ENCODE results near the gene RMI2. TPM values are rescaled to one million over a fixed set of nuclear protein-coding genes. Genes with fewer than 3 reads are reported as not detected.

The RMI2 gene
- total and polyA plus RNA-seq, 2 donors (not counting 1 experiment from before 2014, with no cell fraction given), result 6.6 to 6.8 TPM

DNA sequence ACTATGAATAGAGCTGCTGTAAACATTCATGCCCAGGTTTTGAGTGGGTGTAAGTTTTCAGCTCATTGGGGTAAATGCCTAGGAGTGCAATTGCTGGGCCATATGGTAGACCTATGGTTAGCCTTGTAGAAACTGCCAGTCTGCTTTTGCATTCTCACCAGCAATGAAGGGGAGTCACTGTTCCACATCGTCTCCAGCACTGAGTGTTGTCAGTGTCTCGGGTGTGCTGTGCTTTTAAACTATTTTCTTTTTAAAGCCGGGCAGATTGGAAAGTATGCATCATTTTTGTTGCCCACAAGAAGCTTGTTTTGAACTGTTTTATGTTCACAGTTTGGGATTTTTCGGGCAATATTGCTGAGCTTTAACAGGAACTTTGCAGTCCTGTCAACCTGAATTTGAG is 7.9 kb downstream of the RMI2 start:
- Histone ChIP-seq H2AFZ (ENCODE audit: low read length) (no peak overlapping the region), H3K4me1 (ENCODE audit: control insufficient read depth, extremely low read depth, insufficient read depth, low read length) (peaks cover 43% of the 10 kb centered on the region), H3K79me2 (ENCODE audit: control insufficient read depth, insufficient read depth, low read length) (no peaks in the 10 kb centered on the region), H3K36me3 (ENCODE audit: control insufficient read depth, insufficient read depth, low read length) (no peaks in the 10 kb centered on the region), H3K4me3 (replicated peaks in 1 of 4; ENCODE audit: control extremely low read depth in 1 of 4, insufficient read depth in 1 of 4, low read depth in 3 of 4, low read length in 4 of 4) (no peak overlapping the region), H4K20me1 (ENCODE audit: control insufficient read depth, extremely low read depth, insufficient read depth, low read length) (no peaks in the 10 kb centered on the region), H3K9me3 (ENCODE audit: control insufficient read depth, insufficient read depth, low read depth, low read length) (no peaks in the 10 kb centered on the region), H3K4me2 (ENCODE audit: extremely low read depth, insufficient read depth, low read length) (no peak overlapping the region), H3K9ac (ENCODE audit: insufficient read depth, low read length) (no peak overlapping the region), H3K27ac (ENCODE audit: insufficient read depth, low read length) (no peak overlapping the region), H3K27me3 (ENCODE audit: control insufficient read depth, insufficient read depth, low read length) (no peaks in the 10 kb centered on the region)
- TF ChIP-seq, protein P1, sequence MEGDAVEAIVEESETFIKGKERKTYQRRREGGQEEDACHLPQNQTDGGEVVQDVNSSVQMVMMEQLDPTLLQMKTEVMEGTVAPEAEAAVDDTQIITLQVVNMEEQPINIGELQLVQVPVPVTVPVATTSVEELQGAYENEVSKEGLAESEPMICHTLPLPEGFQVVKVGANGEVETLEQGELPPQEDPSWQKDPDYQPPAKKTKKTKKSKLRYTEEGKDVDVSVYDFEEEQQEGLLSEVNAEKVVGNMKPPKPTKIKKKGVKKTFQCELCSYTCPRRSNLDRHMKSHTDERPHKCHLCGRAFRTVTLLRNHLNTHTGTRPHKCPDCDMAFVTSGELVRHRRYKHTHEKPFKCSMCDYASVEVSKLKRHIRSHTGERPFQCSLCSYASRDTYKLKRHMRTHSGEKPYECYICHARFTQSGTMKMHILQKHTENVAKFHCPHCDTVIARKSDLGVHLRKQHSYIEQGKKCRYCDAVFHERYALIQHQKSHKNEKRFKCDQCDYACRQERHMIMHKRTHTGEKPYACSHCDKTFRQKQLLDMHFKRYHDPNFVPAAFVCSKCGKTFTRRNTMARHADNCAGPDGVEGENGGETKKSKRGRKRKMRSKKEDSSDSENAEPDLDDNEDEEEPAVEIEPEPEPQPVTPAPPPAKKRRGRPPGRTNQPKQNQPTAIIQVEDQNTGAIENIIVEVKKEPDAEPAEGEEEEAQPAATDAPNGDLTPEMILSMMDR (conservative IDR thresholded peaks at IDR 0.05 in 1 of 2, IDR thresholded peaks at IDR 0.05 in 1 of 2; ENCODE audit: low read depth in 1 of 2, low read length in 2 of 2), result no peak
- no peak for TF ChIP-seq EZH2 (IDR thresholded peaks at IDR 0.05; ENCODE audit: low read length, missing control alignments)
- no peak for DNase-seq (ENCODE audit: low read depth in 2 of 2)

DNA sequence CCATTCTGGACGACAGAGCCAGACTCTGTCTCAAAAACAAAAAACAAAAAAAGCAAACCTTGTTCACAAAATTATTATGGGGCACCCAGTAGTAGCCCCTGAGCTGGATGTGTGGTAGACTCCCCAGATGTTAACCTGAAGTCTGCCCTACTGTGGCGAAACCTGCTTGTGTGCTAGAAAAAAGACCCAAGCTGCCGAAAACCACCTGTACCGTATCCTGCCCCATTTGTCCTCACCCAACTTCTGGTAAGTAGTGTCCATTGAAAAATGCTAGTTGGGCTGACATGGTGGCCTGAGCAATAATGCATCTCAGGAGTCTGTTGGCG is 9.1 kb downstream of the RMI2 start:
- Histone ChIP-seq H3K9ac (ENCODE audit: insufficient read depth, low read length) (no peak overlapping the region), H3K27me3 (ENCODE audit: control insufficient read depth, insufficient read depth, low read length) (no peaks in the 10 kb centered on the region), H2AFZ (ENCODE audit: low read length) (no peak overlapping the region), H4K20me1 (ENCODE audit: control insufficient read depth, extremely low read depth, insufficient read depth, low read length) (no peaks in the 10 kb centered on the region), H3K27ac (ENCODE audit: insufficient read depth, low read length) (peak overlapping the region; percentile 6), H3K4me1 (ENCODE audit: control insufficient read depth, extremely low read depth, insufficient read depth, low read length) (peaks cover 44% of the 10 kb centered on the region), H3K4me3 (replicated peaks in 1 of 4; ENCODE audit: control extremely low read depth in 1 of 4, insufficient read depth in 1 of 4, low read depth in 3 of 4, low read length in 4 of 4) (no peak overlapping the region), H3K4me2 (ENCODE audit: extremely low read depth, insufficient read depth, low read length) (peak overlapping the region; percentile 80), H3K79me2 (ENCODE audit: control insufficient read depth, insufficient read depth, low read length) (no peaks in the 10 kb centered on the region), H3K36me3 (ENCODE audit: control insufficient read depth, insufficient read depth, low read length) (no peaks in the 10 kb centered on the region), H3K9me3 (ENCODE audit: control insufficient read depth, insufficient read depth, low read depth, low read length) (no peaks in the 10 kb centered on the region)
- TF ChIP-seq, protein P1 (conservative IDR thresholded peaks at IDR 0.05 in 1 of 2, IDR thresholded peaks at IDR 0.05 in 1 of 2; ENCODE audit: low read depth in 1 of 2, low read length in 2 of 2), result no peak
- no peak for TF ChIP-seq EZH2 (IDR thresholded peaks at IDR 0.05; ENCODE audit: low read length, missing control alignments)
- DNase-seq (ENCODE audit: low read depth in 2 of 2), result no peak

DNA sequence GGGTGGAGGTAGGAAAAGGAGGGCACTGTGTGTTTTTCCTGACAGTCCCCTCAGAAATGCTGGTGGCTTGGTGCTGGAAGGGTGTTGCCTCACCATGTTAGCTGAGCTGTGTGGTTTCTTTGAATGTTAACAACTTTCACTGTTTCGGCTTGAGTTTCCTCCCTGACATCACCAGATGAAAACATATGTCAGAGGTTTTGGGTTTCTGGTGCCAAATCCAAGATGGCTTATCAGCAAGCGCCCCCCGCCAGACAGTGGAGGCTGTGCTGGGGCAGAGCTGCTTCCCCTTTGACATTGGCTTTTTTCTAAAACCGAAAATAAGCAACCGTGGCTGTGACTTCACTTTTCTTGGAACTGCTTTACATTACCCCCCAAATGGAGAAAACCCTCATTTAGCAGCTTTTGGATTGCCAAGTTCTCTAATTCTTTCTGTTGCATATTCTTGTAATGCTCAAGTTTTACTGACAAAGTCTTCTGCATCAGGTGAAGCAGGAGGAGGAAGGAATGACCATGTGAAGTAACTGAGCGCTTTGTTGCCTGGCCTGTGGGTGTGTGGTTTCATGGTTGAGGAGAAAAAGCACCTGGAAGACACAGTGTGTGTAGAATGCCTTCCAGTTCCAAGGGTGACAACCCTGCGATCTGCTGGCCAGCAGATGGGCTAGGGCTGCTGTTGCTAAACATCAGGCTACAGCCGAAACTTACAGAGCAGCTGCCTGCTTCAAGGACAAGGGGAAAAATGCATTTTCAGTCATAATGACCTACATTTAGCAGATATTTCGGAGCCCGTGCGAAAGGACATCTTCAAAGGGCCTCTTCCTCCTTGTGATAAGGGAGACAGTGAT is 9.7 kb downstream of the RMI2 start:
- TF ChIP-seq, protein P1 (conservative IDR thresholded peaks at IDR 0.05 in 1 of 2, IDR thresholded peaks at IDR 0.05 in 1 of 2; ENCODE audit: low read depth in 1 of 2, low read length in 2 of 2), result no peak
- TF ChIP-seq EZH2 (IDR thresholded peaks at IDR 0.05; ENCODE audit: low read length, missing control alignments), result no peak
- Histone ChIP-seq H3K9me3 (ENCODE audit: control insufficient read depth, insufficient read depth, low read depth, low read length) (no peaks in the 10 kb centered on the region), H3K4me2 (ENCODE audit: extremely low read depth, insufficient read depth, low read length) (peak overlapping the region; percentile 80), H3K36me3 (ENCODE audit: control insufficient read depth, insufficient read depth, low read length) (no peaks in the 10 kb centered on the region), H3K4me3 (replicated peaks in 1 of 4; ENCODE audit: control extremely low read depth in 1 of 4, insufficient read depth in 1 of 4, low read depth in 3 of 4, low read length in 4 of 4) (peak overlapping the region in 1 of 4 experiments; percentile 1), H2AFZ (ENCODE audit: low read length) (no peak overlapping the region), H3K27me3 (ENCODE audit: control insufficient read depth, insufficient read depth, low read length) (no peaks in the 10 kb centered on the region), H4K20me1 (ENCODE audit: control insufficient read depth, extremely low read depth, insufficient read depth, low read length) (no peaks in the 10 kb centered on the region), H3K4me1 (ENCODE audit: control insufficient read depth, extremely low read depth, insufficient read depth, low read length) (peaks cover 45% of the 10 kb centered on the region), H3K79me2 (ENCODE audit: control insufficient read depth, insufficient read depth, low read length) (no peaks in the 10 kb centered on the region), H3K9ac (ENCODE audit: insufficient read depth, low read length) (no peak overlapping the region), H3K27ac (ENCODE audit: insufficient read depth, low read length) (peak overlapping the region; percentile 50)
- DNase-seq (ENCODE audit: low read depth in 2 of 2), result peak; percentile 67 to 94
